SK-N-SH (cell line): Measurements from ENCODE around the gene ADAM33.

Source experiments
- CTCF ChIP-seq: fragments of 200-600 bp; sonication (generic); IDR thresholded peaks from 2 replicates; pipeline ENCODE4 v1.6.1; 2017; ENCODE audit warnings: antibody characterized with exemption, mild to moderate bottlenecking, moderate library complexity
- ELF1 ChIP-seq: IDR thresholded peaks from 2 replicates; pipeline ENCODE4 v1.4.0; 2012
- EP300 ChIP-seq, 2 experiments: IDR thresholded peaks; 2 replicates each; pipeline versions ENCODE4 v1.4.0 to v1.6.1; 2012; ENCODE audit warnings: borderline replicate concordance in 1 of 2, low read depth in 1 of 2, low read length in 1 of 2
- GATA2 ChIP-seq: sonication (generic); formaldehyde crosslinking; IDR thresholded peaks from 2 replicates; pipeline ENCODE4 v1.5.0; 2020; ENCODE audit warnings: mild to moderate bottlenecking, missing genetic modification reagents
- POLR2AphosphoS5 ChIP-seq: IDR thresholded peaks from 2 replicates; pipeline ENCODE4 v1.6.1; 2012; ENCODE audit warnings: low read depth, low read length
- YY1 ChIP-seq: IDR thresholded peaks from 2 replicates; pipeline ENCODE4 v1.4.0; 2012; ENCODE audit warnings: low read depth, mild to moderate bottlenecking

GRCh38 chr20:3670945-3671344, 10.9 kb downstream of the ADAM33 start:
- no peak for TF ChIP-seq ELF1
- no peak for TF ChIP-seq EP300 (IDR thresholded peaks at IDR 0.05; ENCODE audit: borderline replicate concordance in 1 of 2, low read depth in 1 of 2, low read length in 1 of 2)
- no peak for TF ChIP-seq YY1
- TF ChIP-seq CTCF = no peak
- no peak for TF ChIP-seq POLR2AphosphoS5
- no peak for TF ChIP-seq GATA2 (CRISPR knock-in tag)
